DND-41 (cell line): Measurements from ENCODE around the gene STAP1.

Experiments used
- CTCF ChIP-seq: IDR thresholded peaks from 2 replicates; pipeline ENCODE4 v1.5.1; 2012; ENCODE audit warnings: borderline replicate concordance, low read length, moderate library complexity, mild to moderate bottlenecking; ENCODE audit not compliant: poor library complexity, severe bottlenecking; ENCODE audit errors: extremely low read depth
- EZH2 ChIP-seq: IDR thresholded peaks from 3 replicates; pipeline ENCODE4 v1.6.1; 2012; ENCODE audit warnings: borderline replicate concordance, low read depth, mild to moderate bottlenecking, moderate library complexity, low read length, inconsistent platforms; ENCODE audit not compliant: severe bottlenecking

- no peak for TF ChIP-seq EZH2
- TF ChIP-seq CTCF = no peak
Observed at GRCh38 chr4:67593741-67594175, 35.2 kb downstream of the STAP1 start.
